Stimulated activated effector memory CD8-positive, alpha-beta T cell treated with anti-CD3 and anti-CD28 coated beads, Interleukin-12 subunit alpha, Interleukin-12 subunit beta, amount 100 ng/mL, for 72 hours (primary cell): ENCODE results near the gene CYP1A2.

Source experiments
- ATAC-seq: fragments of 150-1000 bp; cut with Tn5 transposase; 2 replicates; pipeline ENCODE4 v1.10.0; 2021
- DNase-seq, 2 donors: peaks; one replicate each; pipeline ENCODE4 v3.0.0; 2021 to 2022; ENCODE audit warnings: low spot score in 2 of 2
- H3K27ac Mint-ChIP-seq: one replicate; pipeline ENCODE4 v1.8.0; 2022; ENCODE audit warnings: mild to moderate bottlenecking, mixed read lengths
- H3K36me3 Mint-ChIP-seq: one replicate; pipeline ENCODE4 v1.8.0; 2022; ENCODE audit warnings: mild to moderate bottlenecking, mixed read lengths
- H3K4me1 Mint-ChIP-seq: one replicate; pipeline ENCODE4 v1.8.0; 2022; ENCODE audit warnings: mixed read lengths
- H3K4me3 Mint-ChIP-seq: one replicate; pipeline ENCODE4 v1.8.0; 2022; ENCODE audit warnings: mild to moderate bottlenecking, mixed read lengths
- H3K9me3 Mint-ChIP-seq: one replicate; pipeline ENCODE4 v1.8.0; 2022; ENCODE audit warnings: mixed read lengths

CYP1A2 gene

DNA sequence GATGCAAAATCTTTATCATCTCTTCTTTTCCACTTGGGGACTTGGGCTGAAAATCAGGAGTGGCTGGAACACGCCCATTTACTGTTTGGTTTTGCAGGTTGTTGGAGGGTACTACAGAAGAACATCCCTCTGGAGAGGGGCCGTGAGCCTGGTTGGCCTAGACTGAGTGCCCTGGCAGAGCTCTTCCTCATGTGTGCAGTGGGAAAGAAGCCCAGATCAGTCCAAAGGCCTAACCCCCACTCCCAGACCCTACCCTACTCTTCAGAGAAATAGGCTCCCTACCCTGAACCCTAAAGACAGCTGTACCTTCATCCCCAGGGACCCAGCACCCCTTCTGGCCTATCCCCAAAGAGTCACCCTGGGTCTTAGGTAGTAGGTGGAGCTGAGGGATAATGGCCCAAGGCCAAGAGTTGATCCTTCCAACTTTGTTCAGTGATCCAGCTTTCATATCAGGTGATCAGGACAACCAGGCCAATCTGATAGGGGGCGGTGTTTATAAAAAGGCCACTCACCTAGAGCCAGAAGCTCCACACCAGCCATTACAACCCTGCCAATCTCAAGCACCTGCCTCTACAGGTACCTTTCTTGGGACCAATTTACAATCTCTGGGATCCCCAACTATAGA, at the start of gene CYP1A2:
CYP1A2 (plus strand) TSS at position 524 of the 625 bp plus-strand sequence. CDS start 894 bp downstream, outside the sequence.
- Mint-ChIP-seq H3K9me3 (no peaks in the 10 kb centered on the region), H3K4me3 (no peak within 1 kb of the TSS), H3K36me3 (no peaks in the 10 kb centered on the region), H3K27ac (no peak within 1 kb of the TSS), H3K4me1 (no peaks in the 10 kb centered on the region)
- DNase-seq (no peak), ATAC-seq (no peak)

- no peak for DNase-seq
- H3K36me3 Mint-ChIP-seq: no peaks in the 10 kb centered on the region
- H3K9me3 Mint-ChIP-seq: no peaks in the 10 kb centered on the region
- no peak for ATAC-seq
- peak overlapping the region; percentile 17 for H3K27ac Mint-ChIP-seq
- no peak overlapping the region for H3K4me3 Mint-ChIP-seq
- H3K4me1 Mint-ChIP-seq: peaks cover 8% of the 10 kb centered on the region
Observed at GRCh38 chr15:74709011-74709410, 39.6 kb upstream of the CYP1A2 start.

- Mint-ChIP-seq H3K4me1 (peaks cover 8% of the 10 kb centered on the region), H3K36me3 (no peaks in the 10 kb centered on the region), H3K9me3 (no peaks in the 10 kb centered on the region), H3K27ac (peak overlapping the region; percentile 82), H3K4me3 (no peak overlapping the region)
- DNase-seq: peak in 1 of 2 donors; percentile 38
- no peak for ATAC-seq
Observed at GRCh38 chr15:74709892-74710291, 38.8 kb upstream of the CYP1A2 start.

DNA sequence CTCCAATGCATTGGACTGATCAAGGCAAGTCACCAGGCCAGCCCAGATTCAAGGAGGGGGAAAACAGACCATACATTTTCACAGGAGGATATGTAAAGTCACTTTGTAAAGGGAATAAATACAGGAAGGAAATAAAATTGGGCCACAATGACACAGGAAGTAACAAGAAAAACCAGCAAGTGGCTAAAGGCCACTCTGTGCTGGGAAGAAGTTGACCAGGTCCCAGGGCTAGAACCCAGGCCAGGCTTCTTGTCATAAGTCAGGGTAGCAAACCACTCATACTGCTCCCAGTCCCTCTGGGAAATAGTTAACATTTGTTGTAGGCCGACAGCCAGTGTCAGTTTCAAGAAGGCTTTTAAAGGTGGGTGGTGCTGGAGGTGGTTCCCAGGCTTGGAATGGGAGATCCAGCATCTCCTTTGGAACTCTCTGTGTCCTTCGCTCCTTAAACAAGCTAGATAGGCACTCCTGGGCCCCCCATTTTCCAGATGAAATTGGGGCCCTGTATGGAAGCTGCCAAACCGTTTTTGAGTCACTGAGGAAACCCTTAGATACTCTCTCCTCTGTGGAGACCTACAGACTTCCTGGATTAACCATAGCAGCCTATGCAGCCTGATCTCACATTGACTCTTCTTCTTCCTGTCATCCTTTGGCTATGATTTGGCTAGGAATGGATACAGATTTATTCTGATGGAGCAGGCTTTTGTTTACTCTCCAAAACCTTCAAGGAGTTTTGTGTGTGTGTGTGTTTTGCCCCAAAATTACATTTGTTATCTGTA, 38.1 kb upstream of the CYP1A2 start:
- Mint-ChIP-seq H3K36me3 (no peaks in the 10 kb centered on the region), H3K4me1 (peaks cover 8% of the 10 kb centered on the region), H3K27ac (peak overlapping the region; percentile 82), H3K4me3 (no peak overlapping the region), H3K9me3 (no peaks in the 10 kb centered on the region)
- DNase-seq: no peak
- ATAC-seq: peak; percentile 42

- Mint-ChIP-seq H3K9me3 (no peaks in the 10 kb centered on the region), H3K36me3 (no peaks in the 10 kb centered on the region), H3K4me3 (no peak overlapping the region), H3K4me1 (peaks cover 8% of the 10 kb centered on the region), H3K27ac (no peak overlapping the region)
- DNase-seq (no peak), ATAC-seq (no peak)
Observed at GRCh38 chr15:74712311-74712710, 36.3 kb upstream of the CYP1A2 start.

DNA sequence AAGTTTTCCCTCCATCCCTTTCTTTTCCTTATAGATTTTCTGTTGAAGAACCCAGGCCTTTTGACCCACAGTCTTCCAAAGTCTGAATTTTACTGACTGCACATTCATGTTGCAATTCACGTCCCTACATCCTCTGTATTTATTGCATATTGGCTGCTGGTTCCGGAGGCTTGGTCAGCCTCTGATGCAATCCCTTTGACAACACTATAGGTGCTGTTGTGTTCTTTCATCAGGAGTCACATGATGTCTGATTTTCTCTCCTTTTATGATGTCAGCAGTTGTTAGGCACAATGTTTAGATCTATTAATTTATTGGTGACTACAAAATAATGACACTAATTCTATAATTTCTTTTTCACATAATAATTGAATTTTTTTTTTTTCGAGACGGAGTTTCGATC, 32.0 kb upstream of the CYP1A2 start:
- no peak overlapping the region for H3K4me3 Mint-ChIP-seq
- ATAC-seq (no peak), DNase-seq (no peak)
- H3K4me1 Mint-ChIP-seq: no peaks in the 10 kb centered on the region
- no peaks in the 10 kb centered on the region for H3K9me3 Mint-ChIP-seq
- H3K36me3 Mint-ChIP-seq: no peaks in the 10 kb centered on the region
- H3K27ac Mint-ChIP-seq: no peak overlapping the region

GRCh38 chr15:74722591-74722990, 26.1 kb upstream of the CYP1A2 start:
- H3K36me3 Mint-ChIP-seq: no peaks in the 10 kb centered on the region
- H3K4me1 Mint-ChIP-seq: peaks cover 23% of the 10 kb centered on the region
- ATAC-seq (no peak), DNase-seq (no peak)
- no peaks in the 10 kb centered on the region for H3K9me3 Mint-ChIP-seq
- H3K27ac Mint-ChIP-seq: no peak overlapping the region
- H3K4me3 Mint-ChIP-seq: no peak overlapping the region

DNA sequence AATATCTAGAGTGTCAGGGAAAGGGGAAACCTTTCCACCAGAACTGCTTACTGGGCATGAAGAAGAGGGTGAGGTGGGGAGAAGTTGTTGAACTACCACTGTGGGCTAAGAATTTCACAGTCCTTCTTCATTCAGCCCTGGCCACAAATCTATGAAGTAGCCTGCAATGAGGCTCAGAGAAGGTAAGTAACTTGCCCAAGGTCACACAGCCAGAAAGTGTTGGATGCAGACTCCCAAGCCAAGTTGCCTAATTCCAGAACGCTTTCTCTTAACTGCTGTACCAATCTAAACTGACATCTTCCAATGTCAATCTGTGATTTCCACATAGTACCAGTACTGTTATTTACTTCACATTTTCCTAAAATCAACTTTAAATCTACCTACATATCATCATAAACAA, 25.5 kb upstream of the CYP1A2 start:
- DNase-seq: no peak
- no peak overlapping the region for H3K4me3 Mint-ChIP-seq
- H3K36me3 Mint-ChIP-seq: no peaks in the 10 kb centered on the region
- H3K9me3 Mint-ChIP-seq: no peaks in the 10 kb centered on the region
- peak overlapping the region; percentile 12 for H3K27ac Mint-ChIP-seq
- peaks cover 23% of the 10 kb centered on the region for H3K4me1 Mint-ChIP-seq
- ATAC-seq: no peak

- Mint-ChIP-seq H3K9me3 (no peaks in the 10 kb centered on the region), H3K27ac (peak overlapping the region; percentile 12), H3K36me3 (no peaks in the 10 kb centered on the region), H3K4me3 (peak overlapping the region; percentile 72), H3K4me1 (peaks cover 23% of the 10 kb centered on the region)
- ATAC-seq: no peak
- DNase-seq: no peak
Observed at GRCh38 chr15:74723754-74724334, 24.8 kb upstream of the CYP1A2 start.

DNA sequence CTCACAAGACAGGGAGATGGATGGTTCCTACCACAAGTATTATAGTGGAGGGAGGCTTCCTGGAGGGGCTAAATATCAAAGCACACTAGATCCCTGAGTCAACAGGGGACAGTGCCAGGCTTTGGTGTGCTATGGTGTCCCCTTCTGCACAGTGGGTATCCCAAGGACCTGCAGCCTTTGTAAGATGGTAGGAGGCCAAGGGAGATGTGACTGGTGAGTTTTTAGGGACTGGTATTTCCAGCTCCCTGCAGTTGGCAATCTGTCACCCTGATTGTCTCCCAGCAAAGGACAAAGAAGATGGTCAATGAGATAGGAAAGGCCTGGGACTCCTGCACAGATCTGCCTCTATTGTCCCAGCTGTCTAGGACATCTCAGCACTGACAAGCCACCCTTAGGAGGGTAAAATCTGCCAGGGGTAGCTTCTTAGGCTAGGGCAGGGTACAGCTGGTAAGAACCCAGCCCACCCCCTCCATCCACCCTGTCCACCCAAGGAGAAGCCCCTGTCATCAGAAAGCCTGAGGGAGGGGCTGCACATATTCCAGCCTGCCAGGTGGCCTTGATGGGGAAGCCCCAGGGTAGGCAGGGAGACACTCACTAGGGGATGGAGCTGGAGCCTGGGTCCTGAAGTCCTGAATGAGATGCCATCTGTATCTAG, 23.9 kb upstream of the CYP1A2 start:
- Mint-ChIP-seq H3K36me3 (no peaks in the 10 kb centered on the region), H3K4me1 (peaks cover 23% of the 10 kb centered on the region), H3K9me3 (no peaks in the 10 kb centered on the region), H3K4me3 (peak overlapping the region; percentile 72), H3K27ac (peak overlapping the region; percentile 88)
- no peak for DNase-seq
- no peak for ATAC-seq

- no peaks in the 10 kb centered on the region for H3K36me3 Mint-ChIP-seq
- peaks cover 23% of the 10 kb centered on the region for H3K4me1 Mint-ChIP-seq
- peak in 1 of 2 donors; percentile 61 for DNase-seq
- peak within 1 kb of the TSS; percentile 88 for H3K27ac Mint-ChIP-seq
- peak within 1 kb of the TSS; percentile 72 for H3K4me3 Mint-ChIP-seq
- no peaks in the 10 kb centered on the region for H3K9me3 Mint-ChIP-seq
- ATAC-seq: peak; percentile 52
Observed at GRCh38 chr15:74725225-74725774, 23.3 kb upstream of the CYP1A2 start, which contains the start of gene CYP1A1. CYP1A1 (minus strand) TSS chr15:74725528; CDS start chr15:74723097, 2,431 bp downstream.

DNA sequence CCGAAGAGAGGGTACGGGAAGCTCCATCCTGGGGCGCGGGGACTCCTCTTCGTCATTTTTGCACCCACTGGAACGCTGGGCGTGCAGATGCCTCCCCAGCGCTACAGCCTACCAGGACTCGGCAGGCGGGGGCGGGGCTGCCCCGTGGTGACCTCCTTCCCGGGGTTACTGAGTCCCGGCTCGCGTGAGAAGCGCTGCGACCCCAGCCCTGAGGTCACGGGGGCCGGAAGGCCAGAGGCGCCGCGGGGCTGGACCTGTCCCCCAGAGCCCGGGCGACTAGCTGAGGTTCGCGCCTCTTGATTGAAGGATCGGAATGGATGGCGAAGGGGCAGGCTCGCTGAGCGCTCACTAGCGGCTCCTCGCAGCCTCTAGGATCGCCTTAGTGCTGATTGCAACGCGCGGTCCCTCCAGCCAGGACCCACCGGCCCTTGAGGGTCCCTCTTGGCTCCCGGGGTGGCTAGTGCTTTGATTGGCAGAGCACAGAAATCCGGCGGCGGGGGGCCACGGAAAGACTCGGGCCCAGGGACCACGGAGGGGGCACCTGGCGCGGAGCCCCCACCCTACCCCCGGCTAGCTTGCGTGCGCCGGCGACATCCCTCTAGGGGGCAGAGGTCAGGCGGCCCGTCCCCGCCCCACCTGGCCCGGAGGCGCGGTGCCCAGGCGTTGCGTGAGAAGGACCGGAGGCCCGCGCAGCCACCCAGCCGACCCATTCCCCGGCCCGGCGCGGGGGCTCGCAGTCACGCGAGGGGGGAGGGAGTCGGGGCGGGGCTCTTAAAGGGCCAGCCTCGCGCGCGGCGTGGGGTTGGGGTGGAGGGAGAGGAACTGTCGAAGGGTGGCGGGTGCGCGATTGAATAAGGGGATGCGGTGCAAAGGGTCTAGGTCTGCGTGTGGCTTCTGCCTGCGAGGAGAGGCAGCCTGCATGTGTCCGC, 22.5 kb upstream of the CYP1A2 start:
- Mint-ChIP-seq H3K9me3 (no peaks in the 10 kb centered on the region), H3K27ac (peak overlapping the region; percentile 88), H3K4me3 (peak overlapping the region; percentile 72), H3K4me1 (peaks cover 23% of the 10 kb centered on the region), H3K36me3 (no peaks in the 10 kb centered on the region)
- ATAC-seq: peak; percentile 82
- peak; percentile 56 to 84 for DNase-seq

GRCh38 chr15:74726774-74727164, 21.9 kb upstream of the CYP1A2 start:
- Mint-ChIP-seq H3K36me3 (no peaks in the 10 kb centered on the region), H3K4me3 (peak overlapping the region; percentile 72), H3K9me3 (no peaks in the 10 kb centered on the region), H3K27ac (peak overlapping the region; percentile 88), H3K4me1 (peaks cover 23% of the 10 kb centered on the region)
- ATAC-seq (no peak), DNase-seq (no peak)

GRCh38 chr15:74727727-74728126, 20.9 kb upstream of the CYP1A2 start:
- no peaks in the 10 kb centered on the region for H3K36me3 Mint-ChIP-seq
- no peak overlapping the region for H3K27ac Mint-ChIP-seq
- DNase-seq (no peak), ATAC-seq (no peak)
- no peaks in the 10 kb centered on the region for H3K9me3 Mint-ChIP-seq
- peaks cover 23% of the 10 kb centered on the region for H3K4me1 Mint-ChIP-seq
- H3K4me3 Mint-ChIP-seq: no peak overlapping the region
